A549 (cell line): ENCODE results near the gene BANP. TPM values are rescaled to one million over a fixed set of nuclear protein-coding genes. Genes with fewer than 3 reads are reported as not detected.
"Not testable (repeated sequence)": the region's sequence is repeated elsewhere in the genome, so short reads cannot be mapped to it uniquely, and the experiment has no call there.

Source experiments
- ATAC-seq, 2 experiments: fragments of 200-7000 bp in 1 of 2; fragments of >200 bp in 1 of 2; cut with Nextera tagmentation in 1 of 2; cut with Tn5 transposase in 1 of 2; 3 replicates each; pipeline versions ENCODE4 v1.8.0 to v1.9.1; 2018 to 2020; ENCODE audit warnings: mild to moderate bottlenecking in 1 of 2, moderate library complexity in 1 of 2
- CTCF ChIA-PET: fragments of 300-600 bp; sonication (Branson Sonifier 250); formaldehyde crosslinking; extraction: SDS; loops from one replicate; lab custom pipeline; 2021; ENCODE audit warnings: antibody characterized with exemption, inconsistent platforms; lab: Yijun Ruan, JAX
- POLR2A ChIA-PET: fragments of 350-600 bp; formaldehyde crosslinking; extraction: SDS; loops from one replicate; lab custom pipeline; 2021; ENCODE audit warnings: antibody characterized with exemption, inconsistent platforms; lab: Yijun Ruan, JAX
- DNase-seq, 2 experiments: peaks; one replicate each; pipeline versions ENCODE4 v3.0.0 to v3.0.0-alpha.2; 2011 to 2016; ENCODE audit warnings: low read depth in 1 of 2, low spot score in 1 of 2
- FAIRE-seq: peaks from 2 replicates; lab custom pipeline; 2011; peaks lifted over from hg19 to GRCh38; lab: Jason Lieb, UNC
- H3K27ac ChIP-seq, 2 experiments: fragments of >200 bp; sonication (Bioruptor Twin); formaldehyde crosslinking; 3 replicates each; pipeline ENCODE4 v1.5.1; 2016 to 2017
- H3K4me1 ChIP-seq: fragments of >200 bp; sonication (Bioruptor Twin); formaldehyde crosslinking; 3 replicates; pipeline ENCODE4 v1.6.1; 2016
- H3K4me2 ChIP-seq: fragments of >200 bp; sonication (Bioruptor Twin); formaldehyde crosslinking; 3 replicates; pipeline ENCODE4 v1.6.1; 2016
- H3K4me3 ChIP-seq: fragments of >200 bp; sonication (Bioruptor Twin); formaldehyde crosslinking; 3 replicates; pipeline ENCODE4 v1.5.1; 2016
- H3K9me3 ChIP-seq: fragments of >200 bp; sonication (Bioruptor Twin); formaldehyde crosslinking; 3 replicates; pipeline ENCODE4 v1.6.1; 2016
- BHLHE40 ChIP-seq: IDR thresholded peaks from 2 replicates; pipeline ENCODE4 v1.6.1; 2012; ENCODE audit warnings: low read depth, low read length, inconsistent platforms
- CBX8 ChIP-seq: fragments of 200-600 bp; sonication (generic); IDR thresholded peaks from 2 replicates; pipeline ENCODE4 v1.6.1; 2016
- CEBPB ChIP-seq, 2 experiments: fragments of >200 bp in 1 of 2; sonication (Bioruptor Twin) in 1 of 2; formaldehyde crosslinking in 1 of 2; IDR thresholded peaks; 2 replicates each; pipeline ENCODE4 v1.6.1; 2012 to 2016
- CHD4 ChIP-seq: fragments of 200-600 bp; sonication (generic); IDR thresholded peaks from 2 replicates; pipeline ENCODE4 v1.6.1; 2016; ENCODE audit warnings: antibody characterized with exemption, mild to moderate bottlenecking, borderline replicate concordance
- E2F6 ChIP-seq: IDR thresholded peaks from 2 replicates; pipeline ENCODE4 v1.6.1; 2012; ENCODE audit warnings: low read depth, borderline replicate concordance
- HMGXB4 ChIP-seq: fragments of 250-450 bp; sonication (Bioruptor Pico); IDR thresholded peaks from 2 replicates; pipeline ENCODE4 v1.5.0; 2021; ENCODE audit warnings: mild to moderate bottlenecking, moderate library complexity, borderline replicate concordance
- HOXB5 ChIP-seq: fragments of 250-450 bp; sonication (Bioruptor Pico); IDR thresholded peaks from 2 replicates; pipeline ENCODE4 v1.5.0; 2020; ENCODE audit warnings: mild to moderate bottlenecking, moderate library complexity
- JUN ChIP-seq, 2 experiments: fragments of >200 bp; sonication (Bioruptor Twin); formaldehyde crosslinking; IDR thresholded peaks; 2 replicates in 1 of 2; 3 replicates in 1 of 2; pipeline ENCODE4 v1.6.1; 2016 to 2017
- NPAS2 ChIP-seq: fragments of 250-450 bp; sonication (Bioruptor Pico); IDR thresholded peaks from 2 replicates; pipeline ENCODE4 v1.8.0; 2022; ENCODE audit warnings: mild to moderate bottlenecking, moderate library complexity, borderline replicate concordance
- PBX3 ChIP-seq: IDR thresholded peaks from 2 replicates; pipeline ENCODE4 v1.6.1; 2012
- PHF8 ChIP-seq: fragments of 200-600 bp; sonication (generic); IDR thresholded peaks from 2 replicates; pipeline ENCODE4 v1.6.1; 2016; ENCODE audit warnings: low read depth, mild to moderate bottlenecking, antibody characterized with exemption, moderate library complexity, borderline replicate concordance
- ZSCAN20 ChIP-seq: fragments of 250-450 bp; sonication (Bioruptor Pico); IDR thresholded peaks from 2 replicates; pipeline ENCODE4 v1.8.0; 2022; ENCODE audit warnings: mild to moderate bottlenecking, moderate library complexity
- WGBS: methylation state at CpG from one replicate; pipeline ENCODE4 v1.1.6; 2017; ENCODE audit errors: missing lambda C conversion rate; 5-methylcytosine and 5-hydroxymethylcytosine counted together
- polyA plus RNA-seq, 4 experiments: library from polyadenylated mRNA; depleted of rRNA in 3 of 4; stranded (reverse); fragments of >200 nt; fragmentation: RNase III in 1 of 4; extraction: RNeasy Plus Mini Kit Qiagen cat#74134 plus additional on column Dnase treatment in 1 of 4; gene quantifications; 2 replicates in 3 of 4; 3 replicates in 1 of 4; pipeline ENCODE4 v1.2.3, GENCODE V29; 2011 to 2017

Gene BANP
- polyA plus RNA-seq, 2 of the 4 experiments (the other 2 are of a cell fraction) = 17.1 to 17.2 TPM

- DNase-seq, H3K9me3 ChIP-seq, FAIRE-seq, H3K4me2 ChIP-seq, ATAC-seq, H3K4me3 ChIP-seq, H3K27ac ChIP-seq, H3K4me1 ChIP-seq: not testable (repeated sequence)
- WGBS = 55% methylated on average over 22 of the region's 27 CpGs
- POLR2A ChIA-PET = interaction anchor here (0.6 kb wide), 1 partner anchor 190 kb away, joined by 3 read pairs; no protein-coding TSS in a partner anchor
- CTCF ChIA-PET = interaction anchor here (0.7 to 2.1 kb wide), 10 partner anchors 8 to 279 kb away, joined by 3 to 6 read pairs (median 3); no protein-coding TSS in a partner anchor
These were observed 37.1 kb upstream of the BANP start for GRCh38 chr16:87914021-87914725.

- FAIRE-seq = no peak
- CTCF ChIA-PET = interaction anchor here (1.0 to 2.1 kb wide), 8 partner anchors 9 to 280 kb away, joined by 3 to 6 read pairs (median 4); no protein-coding TSS in a partner anchor
- 90% methylated on average over 25 of the region's 25 CpGs for WGBS
- H3K4me3 ChIP-seq = no peak overlapping the region
- no peak for ATAC-seq
- no peak overlapping the region for H3K4me2 ChIP-seq
- no peaks in the 10 kb centered on the region for H3K4me1 ChIP-seq
- POLR2A ChIA-PET = no interaction called here
- TF ChIP-seq JUN (IDR thresholded peaks at IDR 0.05) (no peak), CBX8 (no peak), NPAS2 (CRISPR knock-in tag) (no peak), BHLHE40 (no peak), PHF8 (no peak), ZSCAN20 (CRISPR knock-in tag) (no peak)
- no peak for DNase-seq
- H3K27ac ChIP-seq = no peak overlapping the region
- no peaks in the 10 kb centered on the region for H3K9me3 ChIP-seq
These were observed 36.4 kb upstream of the BANP start for GRCh38 chr16:87914812-87915211.

GRCh38 chr16:87917503-87917902 lies 33.7 kb upstream of the BANP start:
- CTCF ChIA-PET = interaction anchor here (1.0 to 2.2 kb wide), 4 partner anchors 12 to 138 kb away, joined by 3 to 5 read pairs (median 5); no protein-coding TSS in a partner anchor
- H3K4me1 ChIP-seq = no peaks in the 10 kb centered on the region
- no peak overlapping the region for H3K4me2 ChIP-seq
- WGBS = 67% methylated on average over 9 of the region's 9 CpGs
- no peaks in the 10 kb centered on the region for H3K9me3 ChIP-seq
- TF ChIP-seq HMGXB4 (CRISPR knock-in tag) (no peak), CHD4 (no peak), HOXB5 (CRISPR knock-in tag) (no peak), E2F6 (no peak), CEBPB (IDR thresholded peaks at IDR 0.05) (no peak)
- no peak for ATAC-seq
- no peak overlapping the region for H3K27ac ChIP-seq
- DNase-seq = no peak
- H3K4me3 ChIP-seq = no peak overlapping the region
- peak; percentile 28 for FAIRE-seq
- POLR2A ChIA-PET = no interaction called here

GRCh38 chr16:87918338-87918737 lies 32.9 kb upstream of the BANP start:
- Histone ChIP-seq H3K4me1 (no peaks in the 10 kb centered on the region), H3K4me3 (no peak overlapping the region), H3K9me3 (no peaks in the 10 kb centered on the region), H3K4me2 (no peak overlapping the region), H3K27ac (no peak overlapping the region)
- ChIA-PET POLR2A (no interaction called here), CTCF (interaction anchor here (1.3 to 2.0 kb wide), 2 partner anchors 9 to 13 kb away, joined by 3 to 5 read pairs; no protein-coding TSS in a partner anchor)
- no peak for TF ChIP-seq PBX3
- no peak for ATAC-seq
- no peak for FAIRE-seq
- no peak for DNase-seq
- 83% methylated on average over 12 of the region's 13 CpGs for WGBS
